ENCODE data around the gene B4GALNT1. TPM values are rescaled to one million over a fixed set of nuclear protein-coding genes. Genes with fewer than 3 reads are reported as not detected.
"Not testable (repeated sequence)": the region's sequence is repeated elsewhere in the genome, so short reads cannot be mapped to it uniquely, and the experiment has no call there.

Gene B4GALNT1
- total and polyA plus RNA-seq, 2 donors (not counting 1 experiment from before 2014, with no cell fraction given), result 1.3 to 2.3 TPM

- DNase-seq (ENCODE audit: low read depth in 2 of 2), result no peak
- no peaks in the 10 kb centered on the region for H3K27me3 ChIP-seq (ENCODE audit: control insufficient read depth, insufficient read depth, low read length)
- H3K27ac ChIP-seq (ENCODE audit: insufficient read depth, low read length), result no peak overlapping the region
- no peaks in the 10 kb centered on the region for H4K20me1 ChIP-seq (ENCODE audit: control insufficient read depth, extremely low read depth, insufficient read depth, low read length)
- no peaks in the 10 kb centered on the region for H3K9me3 ChIP-seq (ENCODE audit: control insufficient read depth, insufficient read depth, low read depth, low read length)
- no peak overlapping the region for H3K9ac ChIP-seq (ENCODE audit: insufficient read depth, low read length)
- no peak overlapping the region for H2AFZ ChIP-seq (ENCODE audit: low read length)
- H3K4me3 ChIP-seq (replicated peaks in 1 of 4; ENCODE audit: control extremely low read depth in 1 of 4, insufficient read depth in 1 of 4, low read depth in 3 of 4, low read length in 4 of 4), result no peak overlapping the region
- H3K4me2 ChIP-seq (ENCODE audit: extremely low read depth, insufficient read depth, low read length), result no peak overlapping the region
- no peak for TF ChIP-seq CTCF (conservative IDR thresholded peaks at IDR 0.05 in 1 of 2, IDR thresholded peaks at IDR 0.05 in 1 of 2; ENCODE audit: low read depth in 1 of 2, low read length in 2 of 2)
- no peak for TF ChIP-seq EZH2 (IDR thresholded peaks at IDR 0.05; ENCODE audit: low read length, missing control alignments)
- no peaks in the 10 kb centered on the region for H3K4me1 ChIP-seq (ENCODE audit: control insufficient read depth, extremely low read depth, insufficient read depth, low read length)
- H3K36me3 ChIP-seq (ENCODE audit: control insufficient read depth, insufficient read depth, low read length), result no peaks in the 10 kb centered on the region
- no peaks in the 10 kb centered on the region for H3K79me2 ChIP-seq (ENCODE audit: control insufficient read depth, insufficient read depth, low read length)
Observed at GRCh38 chr12:57638096-57638495, 5.1 kb upstream of the B4GALNT1 start.

GRCh38 chr12:57637364-57637763, 4.4 kb upstream of the B4GALNT1 start:
- DNase-seq (ENCODE audit: low read depth in 2 of 2), result no peak
- Histone ChIP-seq H4K20me1 (ENCODE audit: control insufficient read depth, extremely low read depth, insufficient read depth, low read length) (no peaks in the 10 kb centered on the region), H3K9me3 (ENCODE audit: control insufficient read depth, insufficient read depth, low read depth, low read length) (no peaks in the 10 kb centered on the region), H3K9ac (ENCODE audit: insufficient read depth, low read length) (no peak overlapping the region), H3K4me3 (replicated peaks in 1 of 4; ENCODE audit: control extremely low read depth in 1 of 4, insufficient read depth in 1 of 4, low read depth in 3 of 4, low read length in 4 of 4) (no peak overlapping the region), H3K4me2 (ENCODE audit: extremely low read depth, insufficient read depth, low read length) (no peak overlapping the region), H3K27me3 (ENCODE audit: control insufficient read depth, insufficient read depth, low read length) (no peaks in the 10 kb centered on the region), H3K27ac (ENCODE audit: insufficient read depth, low read length) (no peak overlapping the region), H3K4me1 (ENCODE audit: control insufficient read depth, extremely low read depth, insufficient read depth, low read length) (no peaks in the 10 kb centered on the region), H2AFZ (ENCODE audit: low read length) (no peak overlapping the region), H3K36me3 (ENCODE audit: control insufficient read depth, insufficient read depth, low read length) (no peaks in the 10 kb centered on the region), H3K79me2 (ENCODE audit: control insufficient read depth, insufficient read depth, low read length) (no peaks in the 10 kb centered on the region)
- TF ChIP-seq EZH2 (IDR thresholded peaks at IDR 0.05; ENCODE audit: low read length, missing control alignments) (no peak), CTCF (conservative IDR thresholded peaks at IDR 0.05 in 1 of 2, IDR thresholded peaks at IDR 0.05 in 1 of 2; ENCODE audit: low read depth in 1 of 2, low read length in 2 of 2) (no peak)

- H3K4me3 ChIP-seq (replicated peaks in 1 of 4; ENCODE audit: control extremely low read depth in 1 of 4, insufficient read depth in 1 of 4, low read depth in 3 of 4, low read length in 4 of 4); H3K36me3 ChIP-seq (ENCODE audit: control insufficient read depth, insufficient read depth, low read length); H3K27ac ChIP-seq (ENCODE audit: insufficient read depth, low read length); H3K9me3 ChIP-seq (ENCODE audit: control insufficient read depth, insufficient read depth, low read depth, low read length); H3K27me3 ChIP-seq (ENCODE audit: control insufficient read depth, insufficient read depth, low read length); H3K4me1 ChIP-seq (ENCODE audit: control insufficient read depth, extremely low read depth, insufficient read depth, low read length); H3K9ac ChIP-seq (ENCODE audit: insufficient read depth, low read length); DNase-seq (ENCODE audit: low read depth in 2 of 2); H2AFZ ChIP-seq (ENCODE audit: low read length); H3K4me2 ChIP-seq (ENCODE audit: extremely low read depth, insufficient read depth, low read length); H4K20me1 ChIP-seq (ENCODE audit: control insufficient read depth, extremely low read depth, insufficient read depth, low read length); H3K79me2 ChIP-seq (ENCODE audit: control insufficient read depth, insufficient read depth, low read length): not testable (repeated sequence)
Observed at GRCh38 chr12:57636731-57637130, 3.7 kb upstream of the B4GALNT1 start.

Data from fibroblast of lung (primary cell).